CD4-positive, alpha-beta T cell treated with Interferon gamma for 1 hour (primary cell): Measurements from ENCODE around the gene MAP1LC3B.

Source experiments
- DNase-seq: peaks from one replicate; pipeline ENCODE4 v3.0.0-alpha.2; 2020

The MAP1LC3B gene

GRCh38 chr16:87411375-87412271, 19.5 kb downstream of the MAP1LC3B start:
- no peak for DNase-seq

- DNase-seq = no peak
Observed at GRCh38 chr16:87412371-87412995, 20.3 kb downstream of the MAP1LC3B start.

GRCh38 chr16:87412996-87413421, 20.9 kb downstream of the MAP1LC3B start:
- DNase-seq = no peak

GRCh38 chr16:87414251-87414680, 22.1 kb downstream of the MAP1LC3B start:
- DNase-seq = no peak

GRCh38 chr16:87415441-87415840, 23.3 kb downstream of the MAP1LC3B start:
- no peak for DNase-seq

GRCh38 chr16:87416826-87417527, 24.8 kb downstream of the MAP1LC3B start:
- DNase-seq = no peak

GRCh38 chr16:87417528-87417910, 25.4 kb downstream of the MAP1LC3B start:
- no peak for DNase-seq

GRCh38 chr16:87418216-87418615, 26.1 kb downstream of the MAP1LC3B start:
- DNase-seq = no peak

- no peak for DNase-seq
Observed at GRCh38 chr16:87418644-87419043, 26.5 kb downstream of the MAP1LC3B start.

GRCh38 chr16:87420026-87421002, 28.2 kb downstream of the MAP1LC3B start:
- no peak for DNase-seq

GRCh38 chr16:87421003-87421912, 29.1 kb downstream of the MAP1LC3B start:
- DNase-seq = no peak

- DNase-seq = no peak
Observed at GRCh38 chr16:87422106-87422505, 30.0 kb downstream of the MAP1LC3B start.

GRCh38 chr16:87423429-87423828, 31.3 kb downstream of the MAP1LC3B start:
- no peak for DNase-seq

GRCh38 chr16:87424266-87424665, 32.1 kb downstream of the MAP1LC3B start:
- DNase-seq = no peak

- DNase-seq = no peak
Observed at GRCh38 chr16:87425941-87426340, 33.8 kb downstream of the MAP1LC3B start.

GRCh38 chr16:87426423-87427215, 34.5 kb downstream of the MAP1LC3B start:
- no peak for DNase-seq

- DNase-seq = no peak
Observed at GRCh38 chr16:87431926-87432325, 39.8 kb downstream of the MAP1LC3B start.

GRCh38 chr16:87432330-87432915, 40.3 kb downstream of the MAP1LC3B start:
- DNase-seq = no peak

- DNase-seq = no peak
Observed at GRCh38 chr16:87434146-87434667, 42.1 kb downstream of the MAP1LC3B start.
